GM19025 (cell line): Measurements from ENCODE around the gene KIAA1755.

ENCODE experiments used
- ATAC-seq: cut with Tn5 transposase; IDR thresholded peaks from one replicate; pipeline ENCODE4 v1.9.1; 2021; ENCODE audit warnings: mild to moderate bottlenecking, low read depth, moderate library complexity; ENCODE audit not compliant: unreplicated experiment

KIAA1755 gene

GRCh38 chr20:38260378-38261053 is at the start of gene KIAA1755:
Gene KIAA1755, minus strand, starts transcription at chr20:38260735. Its CDS starts 235 bp downstream, at chr20:38260500.
- ATAC-seq: no peak

GRCh38 chr20:38308447-38308846 is 47.9 kb upstream of the KIAA1755 start:
- no peak for ATAC-seq

- ATAC-seq: no peak
Measured at GRCh38 chr20:38308047-38308438, 47.5 kb upstream of the KIAA1755 start.

- ATAC-seq: no peak
Measured at GRCh38 chr20:38307371-38308046, 47.0 kb upstream of the KIAA1755 start.

GRCh38 chr20:38306379-38306778 is 45.8 kb upstream of the KIAA1755 start:
- no peak for ATAC-seq

GRCh38 chr20:38305541-38305940 is 45.0 kb upstream of the KIAA1755 start:
- ATAC-seq: no peak

GRCh38 chr20:38304845-38305447 is 44.4 kb upstream of the KIAA1755 start:
- ATAC-seq: no peak

GRCh38 chr20:38303908-38304379 is 43.4 kb upstream of the KIAA1755 start, which contains the start of gene BPI:
Gene BPI, plus strand, starts transcription at chr20:38304156. Its CDS starts 68 bp downstream, at chr20:38304224.
- ATAC-seq: no peak

GRCh38 chr20:38302786-38303185 is 42.3 kb upstream of the KIAA1755 start:
- ATAC-seq: no peak

- no peak for ATAC-seq
Measured at GRCh38 chr20:38301309-38301708, 40.8 kb upstream of the KIAA1755 start.

GRCh38 chr20:38300438-38300837 is 39.9 kb upstream of the KIAA1755 start:
- ATAC-seq: no peak

GRCh38 chr20:38299963-38300362 is 39.4 kb upstream of the KIAA1755 start:
- ATAC-seq: no peak

GRCh38 chr20:38298768-38299288 is 38.3 kb upstream of the KIAA1755 start:
- no peak for ATAC-seq

- ATAC-seq: no peak
Measured at GRCh38 chr20:38297916-38298674, 37.6 kb upstream of the KIAA1755 start.

- ATAC-seq: no peak
Measured at GRCh38 chr20:38296433-38296832, 35.9 kb upstream of the KIAA1755 start.

GRCh38 chr20:38295811-38296210 is 35.3 kb upstream of the KIAA1755 start:
- no peak for ATAC-seq

- no peak for ATAC-seq
Measured at GRCh38 chr20:38294076-38294591, 33.6 kb upstream of the KIAA1755 start.

GRCh38 chr20:38293491-38294065 is 33.0 kb upstream of the KIAA1755 start:
- ATAC-seq: no peak

GRCh38 chr20:38291966-38292365 is 31.4 kb upstream of the KIAA1755 start:
- ATAC-seq: no peak
